IPS-20b (cell line): ENCODE data around the gene COL27A1.

Experiments
- H3K27ac ChIP-seq: one replicate; pipeline ENCODE4 v1.5.1; 2013; ENCODE audit warnings: low read length
- H3K27me3 ChIP-seq: 2 replicates; pipeline ENCODE4 v1.6.1; 2013; ENCODE audit warnings: mild to moderate bottlenecking, low read length, inconsistent platforms; ENCODE audit not compliant: insufficient read depth
- H3K36me3 ChIP-seq: 2 replicates; pipeline ENCODE4 v1.6.1; 2013; ENCODE audit warnings: low read depth, mild to moderate bottlenecking, inconsistent platforms, low read length, moderate library complexity; ENCODE audit not compliant: insufficient read depth
- H3K4me1 ChIP-seq: 2 replicates; pipeline ENCODE4 v1.6.1; 2013; ENCODE audit warnings: mild to moderate bottlenecking, control low read depth, inconsistent platforms, low read length, moderate library complexity; ENCODE audit not compliant: insufficient read depth
- H3K4me3 ChIP-seq: 2 replicates; pipeline ENCODE4 v1.5.1; 2013; ENCODE audit warnings: mild to moderate bottlenecking, low read length, inconsistent platforms
- H3K9ac ChIP-seq: 2 replicates; pipeline ENCODE4 v1.6.1; 2013; ENCODE audit warnings: low read depth, mild to moderate bottlenecking, inconsistent platforms, low read length, moderate library complexity
- H3K9me3 ChIP-seq: 2 replicates; pipeline ENCODE4 v1.6.1; 2013; ENCODE audit warnings: mild to moderate bottlenecking, low read depth, low read length, inconsistent platforms; ENCODE audit not compliant: insufficient read depth

The COL27A1 gene

DNA sequence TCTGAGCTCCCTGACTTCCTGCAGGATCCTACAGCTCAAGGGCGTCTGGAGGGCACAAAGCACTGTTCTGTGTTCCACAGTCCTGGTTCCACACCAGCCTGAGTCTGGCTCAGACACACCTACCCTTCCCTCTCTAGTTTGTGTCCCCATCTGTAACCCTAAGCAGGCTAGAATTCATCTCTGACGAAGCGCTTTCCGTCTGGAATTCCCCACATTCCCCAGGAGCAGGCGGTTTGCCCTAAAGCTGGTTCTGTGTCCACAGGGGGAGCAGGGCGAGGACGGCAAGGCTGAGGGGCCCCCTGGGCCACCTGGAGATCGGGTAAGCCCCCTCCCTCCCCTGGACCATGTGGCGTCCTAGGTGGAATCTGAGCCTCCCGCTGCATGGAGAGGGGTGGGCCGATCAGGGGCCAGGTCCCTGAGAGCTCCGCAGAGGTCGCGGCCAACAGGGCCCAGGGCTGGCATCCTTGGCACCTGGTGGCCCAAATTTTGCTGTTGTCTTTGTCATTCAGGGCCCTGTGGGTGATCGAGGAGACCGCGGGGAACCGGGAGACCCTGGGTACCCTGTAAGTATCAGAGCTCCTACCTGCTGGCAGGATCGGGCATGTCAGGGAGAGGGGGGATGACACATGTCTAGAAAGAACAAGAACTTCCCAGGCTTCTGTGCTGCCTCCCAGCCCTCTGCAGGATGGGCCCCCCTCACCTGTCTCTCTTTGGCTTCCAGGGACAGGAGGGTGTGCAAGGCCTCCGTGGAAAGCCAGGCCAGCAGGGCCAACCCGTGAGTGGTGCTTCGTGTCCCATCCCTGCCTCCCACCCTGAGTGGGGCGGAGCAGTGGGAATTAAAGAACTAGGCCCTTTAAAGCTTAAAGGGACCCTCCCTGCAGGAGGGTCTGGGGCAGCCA, 133.1 kb downstream of the COL27A1 start:
- no peak overlapping the region; the same call in 1 of the 2 replicates for H3K9ac ChIP-seq
- H3K9me3 ChIP-seq, result no peaks in the 10 kb centered on the region
- H3K27ac ChIP-seq, result no peak overlapping the region
- H3K27me3 ChIP-seq, result no peaks in the 10 kb centered on the region
- peaks cover 14% of the 10 kb centered on the region; the same call in 1 of the 2 replicates for H3K36me3 ChIP-seq
- peaks cover 9% of the 10 kb centered on the region for H3K4me1 ChIP-seq
- no peak overlapping the region for H3K4me3 ChIP-seq

DNA sequence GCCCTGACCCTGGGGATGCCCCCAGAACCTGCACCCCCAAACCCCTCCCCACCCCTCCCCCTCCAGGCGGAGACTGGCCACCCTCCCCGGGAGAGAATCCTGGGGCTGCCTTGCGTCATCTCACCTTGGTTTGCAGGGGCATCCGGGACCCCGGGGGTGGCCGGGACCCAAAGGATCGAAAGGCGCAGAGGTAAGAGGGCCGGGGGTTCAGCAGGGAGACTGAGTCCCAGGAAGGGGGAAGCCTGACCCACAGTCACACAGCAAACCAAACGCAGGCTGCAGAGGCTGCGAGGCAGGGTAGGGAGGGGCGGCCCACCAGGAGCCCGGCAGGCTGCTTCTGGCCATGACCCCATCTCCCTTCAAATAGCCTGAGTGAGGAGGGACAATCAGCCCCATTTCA, 133.8 kb downstream of the COL27A1 start:
- Histone ChIP-seq H3K4me3 (no peak overlapping the region), H3K9me3 (no peaks in the 10 kb centered on the region; the same call in 1 of the 2 replicates), H3K9ac (no peak overlapping the region), H3K36me3 (peaks cover 18% of the 10 kb centered on the region), H3K4me1 (peaks cover 9% of the 10 kb centered on the region), H3K27ac (no peak overlapping the region), H3K27me3 (no peaks in the 10 kb centered on the region)

DNA sequence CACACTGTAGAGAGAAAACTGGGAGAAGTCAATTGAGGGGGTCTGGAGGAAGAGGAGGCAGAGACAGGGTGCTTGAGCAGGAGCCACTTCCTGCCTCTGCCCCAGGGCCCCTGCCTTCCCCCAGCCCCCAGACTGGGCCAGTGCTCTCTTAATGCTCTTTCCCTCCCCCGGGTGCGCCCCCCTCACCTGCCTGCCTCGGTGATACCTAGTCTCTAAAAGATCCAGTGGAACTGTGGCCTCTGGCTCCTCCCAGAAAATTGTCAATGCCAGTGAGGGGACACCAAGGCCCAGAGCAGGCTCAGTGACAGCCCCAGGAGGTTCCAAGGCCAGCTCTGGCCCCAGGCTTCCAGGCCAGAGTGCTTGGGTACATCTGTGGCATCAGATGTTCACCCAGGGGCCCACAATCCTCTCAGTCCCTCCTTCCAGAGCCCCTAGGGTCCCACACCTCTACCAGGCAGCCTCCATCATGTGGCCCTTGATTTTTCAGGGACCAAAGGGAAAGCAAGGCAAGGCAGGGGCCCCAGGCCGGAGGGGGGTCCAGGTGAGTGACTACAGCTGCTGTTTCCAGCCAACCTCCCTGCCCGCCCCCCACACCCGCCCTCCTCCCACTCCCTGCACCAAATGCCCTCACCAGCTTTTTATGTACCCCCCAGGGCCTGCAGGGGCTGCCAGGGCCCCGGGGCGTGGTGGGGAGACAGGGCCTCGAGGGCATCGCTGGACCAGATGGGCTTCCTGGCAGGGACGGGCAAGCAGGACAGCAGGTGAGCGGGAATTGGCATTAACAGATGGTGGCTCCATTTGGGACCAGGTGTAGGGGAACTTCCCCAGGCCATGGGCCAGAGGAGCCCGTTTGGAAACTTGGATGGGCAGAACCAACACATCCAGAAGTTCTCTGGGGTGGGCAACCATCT, 134.5 kb downstream of the COL27A1 start:
- H3K27me3 ChIP-seq, result no peaks in the 10 kb centered on the region
- H3K9ac ChIP-seq, result no peak overlapping the region
- peaks cover 7% of the 10 kb centered on the region for H3K9me3 ChIP-seq
- peaks cover 9% of the 10 kb centered on the region for H3K4me1 ChIP-seq
- peaks cover 25% of the 10 kb centered on the region for H3K36me3 ChIP-seq
- no peak overlapping the region for H3K27ac ChIP-seq
- H3K4me3 ChIP-seq, result no peak overlapping the region

DNA sequence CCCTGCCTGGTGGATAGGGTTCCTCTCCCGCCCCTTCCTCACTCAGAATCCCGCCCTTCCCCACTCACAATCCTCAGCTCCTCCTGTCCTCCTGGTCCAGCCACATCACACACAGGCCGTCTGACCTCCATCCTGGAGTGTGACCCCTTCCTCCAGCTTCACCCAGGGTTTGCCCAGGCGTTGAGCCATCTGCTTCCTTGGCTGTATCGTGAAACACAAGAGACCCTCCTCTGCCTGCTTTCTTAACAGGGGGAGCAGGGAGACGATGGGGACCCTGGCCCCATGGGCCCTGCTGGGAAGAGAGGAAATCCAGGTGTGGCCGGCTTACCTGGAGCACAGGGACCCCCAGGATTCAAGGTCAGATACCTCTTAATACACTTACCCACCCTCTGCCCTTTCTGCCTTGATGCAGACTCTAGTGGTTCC, 135.2 kb downstream of the COL27A1 start:
- H3K9ac ChIP-seq, result no peak overlapping the region
- peaks cover 32% of the 10 kb centered on the region for H3K36me3 ChIP-seq
- H3K27me3 ChIP-seq, result no peaks in the 10 kb centered on the region
- H3K4me1 ChIP-seq, result peaks cover 9% of the 10 kb centered on the region
- H3K9me3 ChIP-seq, result peaks cover 13% of the 10 kb centered on the region
- no peak overlapping the region for H3K27ac ChIP-seq
- no peak overlapping the region for H3K4me3 ChIP-seq

DNA sequence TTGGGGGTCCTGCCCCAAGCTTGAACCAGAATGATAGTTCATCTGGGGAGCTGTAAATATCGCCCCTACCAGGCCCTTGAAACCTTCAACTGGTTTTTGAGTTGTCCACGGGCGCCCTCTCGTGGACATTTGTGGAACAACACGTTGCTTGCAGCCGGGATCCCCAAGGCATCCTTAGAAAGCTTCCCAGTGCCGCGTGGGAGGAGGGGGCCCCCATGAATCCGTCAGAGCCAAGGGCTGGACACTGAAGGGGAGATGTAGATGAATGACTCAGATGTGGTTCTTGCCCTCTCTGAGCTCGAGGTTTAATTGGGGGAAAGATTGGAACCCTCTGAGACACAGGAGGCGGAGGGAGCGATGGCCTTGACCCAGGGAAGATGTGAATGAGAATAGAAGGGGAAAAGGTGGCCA, 135.7 kb downstream of the COL27A1 start:
- Histone ChIP-seq H3K27ac (no peak overlapping the region), H3K4me3 (no peak overlapping the region), H3K27me3 (no peaks in the 10 kb centered on the region), H3K4me1 (peaks cover 9% of the 10 kb centered on the region), H3K36me3 (peaks cover 36% of the 10 kb centered on the region), H3K9me3 (peaks cover 13% of the 10 kb centered on the region), H3K9ac (no peak overlapping the region)

DNA sequence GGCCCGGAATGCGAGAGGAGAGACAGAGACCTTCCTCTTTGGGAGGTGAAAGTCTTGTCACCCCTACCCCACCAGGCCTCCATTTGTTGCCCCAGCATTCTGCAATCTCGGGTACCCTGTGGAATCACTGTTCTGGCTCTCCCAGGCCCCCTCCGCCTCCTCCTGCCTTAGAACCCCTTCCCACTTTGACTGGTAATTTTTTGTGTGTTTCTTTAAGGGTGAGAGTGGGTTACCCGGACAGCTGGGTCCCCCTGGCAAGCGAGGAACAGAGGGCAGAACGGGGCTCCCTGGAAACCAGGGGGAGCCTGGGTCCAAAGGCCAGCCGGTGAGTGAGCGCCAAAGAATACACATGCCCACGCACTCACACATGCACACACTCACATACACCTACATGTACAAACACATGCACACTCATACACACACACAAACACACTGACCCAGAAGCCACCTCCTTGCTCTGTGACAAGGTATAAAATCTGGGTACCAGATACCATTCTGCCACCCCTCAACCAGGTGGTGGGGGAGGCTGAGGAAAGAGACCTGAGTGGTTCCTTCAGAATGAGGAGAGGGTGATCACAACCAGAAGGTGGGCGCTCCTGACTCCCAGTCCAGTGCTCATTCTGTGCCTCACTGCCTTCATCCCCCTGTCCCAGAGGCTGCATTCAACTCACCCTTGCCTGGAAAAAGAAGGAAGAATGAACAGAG, 136.7 kb downstream of the COL27A1 start:
- Histone ChIP-seq H3K9ac (no peak overlapping the region), H3K27ac (no peak overlapping the region), H3K4me1 (peaks cover 9% of the 10 kb centered on the region), H3K9me3 (peaks cover 16% of the 10 kb centered on the region), H3K36me3 (peaks cover 42% of the 10 kb centered on the region), H3K4me3 (no peak overlapping the region), H3K27me3 (no peaks in the 10 kb centered on the region)

DNA sequence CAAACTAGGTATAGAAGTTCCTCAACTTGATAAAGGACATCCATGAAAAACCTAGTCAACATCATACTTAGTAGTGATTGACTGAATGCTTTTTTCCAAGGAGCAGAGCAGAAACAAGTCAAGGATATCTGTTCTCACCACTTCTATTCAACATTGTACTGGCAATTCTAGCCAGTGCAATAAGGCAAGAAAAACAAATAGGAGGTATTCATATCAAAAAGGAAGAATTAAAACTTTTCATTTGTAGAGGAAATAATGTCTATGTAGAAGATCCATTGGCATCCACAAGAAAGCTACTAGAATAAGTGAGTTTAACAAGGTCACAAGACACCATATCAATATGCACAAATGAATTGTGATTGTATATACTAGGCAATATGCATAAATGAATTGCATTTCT, 139.3 kb downstream of the COL27A1 start:
- H3K9me3 ChIP-seq, result peaks cover 16% of the 10 kb centered on the region

DNA sequence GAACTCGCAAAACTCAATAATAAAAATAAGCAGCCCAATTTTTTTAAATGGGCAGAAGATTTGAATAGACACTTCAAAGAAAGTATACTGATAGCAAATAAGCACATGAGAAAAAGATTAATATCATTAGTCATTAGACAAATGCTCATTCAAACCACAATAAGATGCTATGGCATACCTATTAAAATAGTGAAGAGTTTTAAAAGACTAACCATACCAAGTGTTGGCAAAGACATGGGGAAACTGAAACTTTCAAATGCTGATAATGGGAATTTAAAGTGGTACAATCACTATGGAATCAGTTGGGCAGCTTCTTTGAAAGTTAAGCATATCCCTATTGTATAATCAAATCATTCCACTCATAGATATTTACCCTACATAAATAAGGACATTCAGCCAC, 141.0 kb downstream of the COL27A1 start:
- Histone ChIP-seq H3K9me3 (peaks cover 16% of the 10 kb centered on the region), H3K27me3 (no peaks in the 10 kb centered on the region), H3K27ac (no peak overlapping the region), H3K9ac (no peak overlapping the region), H3K4me1 (no peaks in the 10 kb centered on the region), H3K4me3 (no peak overlapping the region), H3K36me3 (peaks cover 54% of the 10 kb centered on the region)

More for the DNA sequence above, 139.3 kb downstream of the COL27A1 start:
- Histone ChIP-seq H3K27me3 (no peaks in the 10 kb centered on the region), H3K9ac (no peak overlapping the region), H3K4me1 (no peaks in the 10 kb centered on the region), H3K27ac (no peak overlapping the region), H3K4me3 (no peak overlapping the region), H3K36me3 (peaks cover 49% of the 10 kb centered on the region)

DNA sequence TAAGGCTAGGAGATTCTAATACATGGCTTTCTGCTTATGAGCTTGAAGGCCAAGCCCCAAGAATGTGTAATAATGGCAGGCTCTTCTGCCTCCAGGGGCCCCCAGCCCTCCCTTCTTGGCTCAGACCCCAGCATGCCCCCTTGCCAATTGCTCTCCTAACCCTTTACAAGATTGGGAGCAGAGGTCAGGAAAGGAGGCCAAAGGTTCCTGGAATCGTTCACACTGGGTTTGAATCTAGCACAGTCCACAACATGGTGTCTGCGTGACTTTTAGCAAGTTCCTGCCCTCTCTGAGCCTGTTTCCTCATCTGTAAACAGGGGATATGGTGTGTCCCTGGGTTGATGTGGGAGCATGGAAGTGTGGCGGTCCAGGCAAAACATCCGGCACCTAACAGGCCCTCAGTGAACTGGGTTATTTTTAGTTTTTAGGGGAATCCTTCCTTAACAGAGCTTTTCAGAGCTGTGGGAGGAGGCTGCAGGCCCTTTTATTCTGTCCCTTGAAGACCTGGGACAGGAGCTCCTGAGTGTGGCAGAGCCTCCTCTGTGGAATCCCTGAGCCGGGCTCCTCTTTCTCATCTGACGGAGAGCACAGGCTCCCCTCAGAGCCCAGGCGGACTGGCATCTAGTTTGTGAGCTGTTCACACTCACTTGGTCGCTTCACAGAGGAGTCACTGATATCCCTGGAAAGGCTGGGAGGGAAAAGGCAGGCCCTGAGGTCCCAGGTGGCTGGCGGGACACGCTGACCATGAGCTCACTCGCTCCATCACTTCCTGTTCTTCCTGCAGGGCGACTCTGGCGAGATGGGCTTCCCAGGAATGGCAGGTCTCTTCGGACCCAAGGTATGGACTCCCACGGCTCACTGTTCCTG, 144.2 kb downstream of the COL27A1 start:
- H3K4me1 ChIP-seq, result no peaks in the 10 kb centered on the region
- no peaks in the 10 kb centered on the region for H3K27me3 ChIP-seq
- peaks cover 37% of the 10 kb centered on the region for H3K36me3 ChIP-seq
- H3K9ac ChIP-seq, result no peak overlapping the region
- H3K9me3 ChIP-seq, result peaks cover 13% of the 10 kb centered on the region
- H3K27ac ChIP-seq, result no peak overlapping the region
- H3K4me3 ChIP-seq, result no peak overlapping the region

DNA sequence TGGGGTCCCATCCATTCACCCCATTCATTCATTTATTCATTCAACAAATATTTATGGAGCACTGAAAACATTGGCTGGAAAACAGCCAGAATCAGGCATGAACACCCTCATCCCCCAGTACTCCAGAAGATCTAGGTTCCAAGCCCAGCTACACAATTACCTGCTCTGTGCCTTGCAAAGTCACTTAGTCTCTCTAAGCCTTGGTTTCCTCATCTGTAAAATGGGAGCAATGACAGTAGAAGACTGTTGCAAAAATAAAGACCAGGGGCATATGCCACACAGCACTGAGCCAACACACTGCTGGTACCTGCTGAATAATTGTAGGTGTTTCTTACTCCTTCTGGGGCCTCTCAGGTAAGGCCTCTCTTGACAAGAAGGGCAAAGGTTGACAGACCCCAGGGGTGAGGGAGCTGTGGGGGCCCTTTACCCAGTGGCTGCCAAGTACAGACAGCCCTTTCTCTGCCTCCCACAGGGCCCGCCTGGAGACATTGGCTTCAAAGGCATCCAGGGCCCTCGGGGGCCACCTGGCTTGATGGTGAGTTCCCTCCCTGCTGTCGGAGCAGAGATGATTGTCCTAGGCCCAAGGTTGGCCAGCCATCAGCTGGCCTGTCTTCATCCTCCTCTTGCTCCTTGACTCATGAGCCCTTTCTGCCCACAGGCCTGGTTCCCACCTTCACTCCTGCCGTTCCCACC, 145.0 kb downstream of the COL27A1 start:
- Histone ChIP-seq H3K27ac (no peak overlapping the region), H3K4me3 (no peak overlapping the region), H3K9ac (no peak overlapping the region), H3K9me3 (peaks cover 5% of the 10 kb centered on the region; the same call in 1 of the 2 replicates), H3K36me3 (peaks cover 29% of the 10 kb centered on the region), H3K4me1 (no peaks in the 10 kb centered on the region), H3K27me3 (no peaks in the 10 kb centered on the region)
